Activated CD8-positive, alpha-beta memory T cell treated with anti-CD3 and anti-CD28 coated beads, Interleukin-2, amount 10 ng/mL, durations not matched to agents 7 days and 5 days (primary cell): Measurements from ENCODE around the gene SNAPC5. TPM values are rescaled to one million over a fixed set of nuclear protein-coding genes. Genes with fewer than 3 reads are reported as not detected.
"Not testable (repeated sequence)": the region's sequence is repeated elsewhere in the genome, so short reads cannot be mapped to it uniquely, and the experiment has no call there.

Source experiments
- ATAC-seq: fragments of 150-1000 bp; cut with Tn5 transposase; one replicate; pipeline ENCODE4 v1.10.0; 2021; ENCODE audit warnings: moderate library complexity
- CTCF ChIA-PET: fragments of 350-600 bp; sonication (Branson Sonifier 250); formaldehyde crosslinking; loops from one replicate; lab custom pipeline; 2021; ENCODE audit warnings: antibody characterized with exemption; lab: Charles Lee
- DNase-seq: peaks from one replicate; pipeline ENCODE4 v3.0.0-alpha.2; 2020
- H3K27ac Mint-ChIP-seq: one replicate; pipeline ENCODE4 v1.8.0; 2021; ENCODE audit warnings: mild to moderate bottlenecking, mixed read lengths
- H3K27me3 Mint-ChIP-seq: one replicate; pipeline ENCODE4 v1.8.0; 2021; ENCODE audit warnings: mixed read lengths
- H3K36me3 Mint-ChIP-seq: one replicate; pipeline ENCODE4 v1.8.0; 2021; ENCODE audit warnings: mild to moderate bottlenecking, mixed read lengths
- H3K4me1 Mint-ChIP-seq: one replicate; pipeline ENCODE4 v1.8.0; 2021; ENCODE audit warnings: mixed read lengths
- H3K4me3 Mint-ChIP-seq: one replicate; pipeline ENCODE4 v1.8.0; 2021; ENCODE audit warnings: mild to moderate bottlenecking, moderate library complexity, mixed read lengths
- H3K9me3 Mint-ChIP-seq: one replicate; pipeline ENCODE4 v1.8.0; 2022; ENCODE audit warnings: low read depth, mixed read lengths
- total RNA-seq, 2 experiments: library from RNA; stranded (reverse); gene quantifications; one replicate each; pipeline ENCODE4 v1.2.3, GENCODE V29; 2021

The SNAPC5 gene
- total RNA-seq, 2 experiments from 2014 or later = 29.3 to 30.0 TPM

- Mint-ChIP-seq H3K27ac (no peak overlapping the region), H3K36me3 (peaks cover 37% of the 10 kb centered on the region), H3K9me3 (no peaks in the 10 kb centered on the region), H3K4me1 (no peaks in the 10 kb centered on the region), H3K27me3 (no peaks in the 10 kb centered on the region), H3K4me3 (no peak overlapping the region)
- CTCF ChIA-PET = interaction anchor here (2.8 kb wide), 1 partner anchor 15 kb away, joined by 13 read pairs; the partner anchor contains the start of gene SNAPC5
- ATAC-seq (no peak), DNase-seq (no peak)
Observed at GRCh38 chr15:66483131-66483566, 14.4 kb downstream of the SNAPC5 start.

GRCh38 chr15:66482539-66482938 lies 15.0 kb downstream of the SNAPC5 start:
- no peak for ATAC-seq
- DNase-seq = no peak
- Mint-ChIP-seq H3K27ac (no peak overlapping the region), H3K36me3 (peaks cover 31% of the 10 kb centered on the region), H3K27me3 (no peaks in the 10 kb centered on the region), H3K4me3 (no peak overlapping the region), H3K4me1 (no peaks in the 10 kb centered on the region), H3K9me3 (no peaks in the 10 kb centered on the region)
- CTCF ChIA-PET = no interaction called here

GRCh38 chr15:66481107-66481856 lies 16.3 kb downstream of the SNAPC5 start:
- CTCF ChIA-PET = no interaction called here
- Mint-ChIP-seq H3K4me3 (no peak overlapping the region), H3K27ac (no peak overlapping the region), H3K9me3 (no peaks in the 10 kb centered on the region), H3K27me3 (no peaks in the 10 kb centered on the region), H3K36me3 (peaks cover 29% of the 10 kb centered on the region), H3K4me1 (peaks cover 3% of the 10 kb centered on the region)
- ATAC-seq (no peak), DNase-seq (no peak)

GRCh38 chr15:66480267-66480666 lies 17.3 kb downstream of the SNAPC5 start:
- CTCF ChIA-PET = no interaction called here
- ATAC-seq = no peak
- H3K4me1 Mint-ChIP-seq = peaks cover 5% of the 10 kb centered on the region

GRCh38 chr15:66477011-66477410 lies 20.6 kb downstream of the SNAPC5 start:
- DNase-seq (no peak), ATAC-seq (no peak)
- H3K36me3 Mint-ChIP-seq = peaks cover 14% of the 10 kb centered on the region
- no peak overlapping the region for H3K27ac Mint-ChIP-seq
- CTCF ChIA-PET = no interaction called here
- no peaks in the 10 kb centered on the region for H3K27me3 Mint-ChIP-seq
- H3K9me3 Mint-ChIP-seq = no peaks in the 10 kb centered on the region
- peaks cover 19% of the 10 kb centered on the region for H3K4me1 Mint-ChIP-seq
- H3K4me3 Mint-ChIP-seq = no peak overlapping the region

More at GRCh38 chr15:66480267-66480666, 17.3 kb downstream of the SNAPC5 start:
- no peaks in the 10 kb centered on the region for H3K27me3 Mint-ChIP-seq
- H3K4me3 Mint-ChIP-seq = no peak overlapping the region
- H3K9me3 Mint-ChIP-seq = no peaks in the 10 kb centered on the region
- no peak overlapping the region for H3K27ac Mint-ChIP-seq
- peaks cover 29% of the 10 kb centered on the region for H3K36me3 Mint-ChIP-seq
- DNase-seq = no peak

GRCh38 chr15:66476535-66476934 lies 21.0 kb downstream of the SNAPC5 start:
- CTCF ChIA-PET = no interaction called here
- Mint-ChIP-seq H3K4me1 (peaks cover 22% of the 10 kb centered on the region), H3K36me3 (peaks cover 10% of the 10 kb centered on the region), H3K27me3 (no peaks in the 10 kb centered on the region), H3K9me3 (no peaks in the 10 kb centered on the region), H3K27ac (peak overlapping the region; percentile 15), H3K4me3 (no peak overlapping the region)
- no peak for ATAC-seq
- DNase-seq = no peak

- DNase-seq = no peak
- H3K4me1 Mint-ChIP-seq = peaks cover 36% of the 10 kb centered on the region
- CTCF ChIA-PET = interaction anchor here (0.6 to 2.0 kb wide), 3 partner anchors 71 to 949 kb away, joined by 3 to 4 read pairs (median 4); partner anchors contain the start of gene MAP2K1
- H3K27ac Mint-ChIP-seq = no peak overlapping the region
- H3K36me3 Mint-ChIP-seq = peaks cover 2% of the 10 kb centered on the region
- H3K4me3 Mint-ChIP-seq = no peak overlapping the region
- no peaks in the 10 kb centered on the region for H3K27me3 Mint-ChIP-seq
- no peak for ATAC-seq
- H3K9me3 Mint-ChIP-seq = no peaks in the 10 kb centered on the region
Observed at GRCh38 chr15:66474963-66475362, 22.6 kb downstream of the SNAPC5 start.

GRCh38 chr15:66474135-66474534 lies 23.4 kb downstream of the SNAPC5 start:
- ATAC-seq (no peak), DNase-seq (no peak)
- no peak overlapping the region for H3K4me3 Mint-ChIP-seq
- peaks cover 36% of the 10 kb centered on the region for H3K4me1 Mint-ChIP-seq
- no peaks in the 10 kb centered on the region for H3K27me3 Mint-ChIP-seq
- H3K9me3 Mint-ChIP-seq = no peaks in the 10 kb centered on the region
- H3K27ac Mint-ChIP-seq = no peak overlapping the region
- CTCF ChIA-PET = interaction anchor here (2.0 kb wide), 1 partner anchor 71 kb away, joined by 4 read pairs; no protein-coding TSS in a partner anchor
- H3K36me3 Mint-ChIP-seq = peaks cover 2% of the 10 kb centered on the region

GRCh38 chr15:66472176-66472999 lies 25.2 kb downstream of the SNAPC5 start:
- DNase-seq (peak; percentile 75), ATAC-seq (peak; percentile 96)
- Mint-ChIP-seq H3K4me3 (peak overlapping the region; percentile 1), H3K27me3 (no peaks in the 10 kb centered on the region), H3K27ac (peak overlapping the region; percentile 82), H3K9me3 (no peaks in the 10 kb centered on the region), H3K36me3 (peaks cover 5% of the 10 kb centered on the region), H3K4me1 (peaks cover 36% of the 10 kb centered on the region)
- CTCF ChIA-PET = interaction anchor here (0.8 to 3.0 kb wide), 6 partner anchors 12 to 94 kb away, joined by 3 to 13 read pairs (median 4); partner anchors contain the start of genes MAP2K1 and SNAPC5

- not testable (repeated sequence) for H3K9me3 Mint-ChIP-seq, DNase-seq, ATAC-seq, H3K4me3 Mint-ChIP-seq, H3K27ac Mint-ChIP-seq, H3K27me3 Mint-ChIP-seq
- CTCF ChIA-PET = interaction anchor here (0.6 to 3.0 kb wide), 4 partner anchors 27 to 149 kb away, joined by 4 to 13 read pairs (median 6); partner anchors contain the start of genes MAP2K1 and SNAPC5
- peaks cover 31% of the 10 kb centered on the region for H3K4me1 Mint-ChIP-seq
- H3K36me3 Mint-ChIP-seq = peaks cover 16% of the 10 kb centered on the region
Observed at GRCh38 chr15:66470825-66471224, 26.7 kb downstream of the SNAPC5 start.

GRCh38 chr15:66467162-66468040 lies 30.2 kb downstream of the SNAPC5 start:
- CTCF ChIA-PET = interaction anchor here (1.2 to 2.5 kb wide), 2 partner anchors 30 to 66 kb away, joined by 3 to 13 read pairs; partner anchors contain the start of gene SNAPC5
- H3K36me3 Mint-ChIP-seq = peaks cover 36% of the 10 kb centered on the region

GRCh38 chr15:66465294-66465693 lies 32.3 kb downstream of the SNAPC5 start:
- H3K9me3 Mint-ChIP-seq, H3K4me3 Mint-ChIP-seq, H3K27ac Mint-ChIP-seq, H3K27me3 Mint-ChIP-seq, CTCF ChIA-PET, ATAC-seq, H3K4me1 Mint-ChIP-seq, DNase-seq: not testable (repeated sequence)
- H3K36me3 Mint-ChIP-seq = peaks cover 44% of the 10 kb centered on the region

More at GRCh38 chr15:66467162-66468040, 30.2 kb downstream of the SNAPC5 start:
- not testable (repeated sequence) for DNase-seq, H3K27me3 Mint-ChIP-seq, H3K4me3 Mint-ChIP-seq, ATAC-seq, H3K27ac Mint-ChIP-seq, H3K9me3 Mint-ChIP-seq
- H3K4me1 Mint-ChIP-seq = peaks cover 21% of the 10 kb centered on the region
